ENCODE results near the gene MT1M.
"Not testable (repeated sequence)": the region's sequence is repeated elsewhere in the genome, so short reads cannot be mapped to it uniquely, and the experiment has no call there.

MT1M gene

DNA sequence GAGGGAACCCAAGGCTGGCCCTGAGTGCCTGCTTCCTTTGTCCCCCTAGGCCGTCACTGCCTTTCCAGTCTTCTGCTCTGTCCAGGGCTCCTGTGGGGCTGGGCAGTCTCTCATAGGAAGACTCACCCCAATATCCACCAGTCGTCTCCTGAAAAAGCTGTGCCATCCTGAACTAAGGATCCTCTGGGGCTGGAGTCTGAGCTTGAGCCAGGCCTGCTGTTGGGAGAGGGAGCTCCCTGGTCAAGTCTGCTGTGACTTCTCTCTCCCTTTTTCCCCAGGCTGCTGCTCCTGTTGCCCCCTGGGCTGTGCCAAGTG, 38.1 kb downstream of the MT1M start:
- Histone ChIP-seq H3K4me3 (no peak overlapping the region), H3K27ac (no peak overlapping the region), H4K20me1 (peaks cover 0 to 35% (median 9%) of the 10 kb centered on the region in 11 experiments; a peak in 12 of 22 replicates), H3K9me3 (replicated peaks in 1 of 11) (no peaks in the 10 kb centered on the region), H3K27me3 (peaks cover 82 to 97% (median 92%) of the 10 kb centered on the region in 11 experiments), H3K9ac (no peak overlapping the region), H3K4me1 (peaks cover 33 to 78% (median 55%) of the 10 kb centered on the region in 10 experiments), H3K36me3 (no peaks in the 10 kb centered on the region), H3K4me2 (peak overlapping the region in 3 of 11 experiments; percentile 41 to 67 (median 50); a peak in 3 of 22 replicates)
- no peak for TF ChIP-seq Cebpa-rat (IDR thresholded peaks at IDR 0.05)

DNA sequence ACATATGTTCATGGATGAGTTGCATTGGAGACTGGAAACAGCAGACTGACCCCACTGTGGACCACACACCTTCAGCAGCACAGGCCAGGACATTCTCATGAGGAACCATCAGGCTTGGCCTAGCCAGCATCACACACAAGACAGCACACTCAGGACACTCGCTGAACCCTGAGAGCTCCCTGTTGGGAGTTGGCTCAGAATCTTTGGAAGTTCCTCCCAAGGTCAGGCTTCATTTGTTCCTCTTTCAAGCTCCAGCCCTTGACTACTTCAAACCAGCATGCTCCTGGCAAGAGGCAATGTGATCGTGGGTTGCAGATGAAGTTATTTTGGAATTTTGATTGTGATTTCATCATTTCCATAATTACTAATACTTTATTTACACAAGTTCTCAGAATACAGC, 39.2 kb downstream of the MT1M start:
- not testable (repeated sequence) for H3K4me3 ChIP-seq; H3K9me3 ChIP-seq (replicated peaks in 1 of 11)

DNA sequence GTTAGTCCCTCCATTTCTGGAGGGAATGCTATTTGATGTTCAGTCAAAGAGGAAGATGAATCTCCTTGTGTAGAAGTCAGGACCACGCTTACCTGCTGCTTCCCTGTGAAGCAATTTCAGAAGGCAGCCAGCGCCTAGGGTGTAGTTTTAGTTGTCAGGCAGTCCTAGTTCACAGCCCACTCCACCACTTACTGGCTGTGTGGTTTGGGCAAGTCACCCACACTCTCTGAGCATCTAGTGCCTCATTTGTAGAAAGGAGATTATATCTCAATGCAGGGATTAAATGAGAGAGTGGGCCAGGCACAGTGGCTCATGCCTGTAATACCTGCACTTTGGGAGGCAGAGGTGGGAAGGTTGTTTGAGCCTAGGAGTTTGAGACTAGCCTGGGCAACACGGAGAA, 39.7 kb downstream of the MT1M start:
- not testable (repeated sequence) for H3K9me3 ChIP-seq (replicated peaks in 1 of 11); H3K27ac ChIP-seq; H3K4me3 ChIP-seq; H3K36me3 ChIP-seq; H3K9ac ChIP-seq
- Histone ChIP-seq H3K27me3 (peaks cover 82 to 97% (median 92%) of the 10 kb centered on the region in 11 experiments), H3K4me1 (peaks cover 42 to 90% (median 69%) of the 10 kb centered on the region in 10 experiments), H4K20me1 (peaks cover 0 to 34% (median 9%) of the 10 kb centered on the region in 11 experiments; a peak in 11 of 22 replicates), H3K4me2 (peak overlapping the region in 7 of 11 experiments; percentile 41 to 92 (median 85); a peak in 12 of 22 replicates)

More for the DNA sequence above, 39.2 kb downstream of the MT1M start:
- H3K27ac ChIP-seq, H3K36me3 ChIP-seq, H3K9ac ChIP-seq: not testable (repeated sequence)
- H3K4me1 ChIP-seq = peaks cover 42 to 89% (median 65%) of the 10 kb centered on the region in 10 experiments
- peaks cover 82 to 97% (median 92%) of the 10 kb centered on the region in 11 experiments for H3K27me3 ChIP-seq
- peak overlapping the region in 4 of 11 experiments; percentile 85 to 92 (median 88); a peak in 6 of 22 replicates for H3K4me2 ChIP-seq
- H4K20me1 ChIP-seq = peaks cover 0 to 35% (median 9%) of the 10 kb centered on the region in 11 experiments; a peak in 12 of 22 replicates

DNA sequence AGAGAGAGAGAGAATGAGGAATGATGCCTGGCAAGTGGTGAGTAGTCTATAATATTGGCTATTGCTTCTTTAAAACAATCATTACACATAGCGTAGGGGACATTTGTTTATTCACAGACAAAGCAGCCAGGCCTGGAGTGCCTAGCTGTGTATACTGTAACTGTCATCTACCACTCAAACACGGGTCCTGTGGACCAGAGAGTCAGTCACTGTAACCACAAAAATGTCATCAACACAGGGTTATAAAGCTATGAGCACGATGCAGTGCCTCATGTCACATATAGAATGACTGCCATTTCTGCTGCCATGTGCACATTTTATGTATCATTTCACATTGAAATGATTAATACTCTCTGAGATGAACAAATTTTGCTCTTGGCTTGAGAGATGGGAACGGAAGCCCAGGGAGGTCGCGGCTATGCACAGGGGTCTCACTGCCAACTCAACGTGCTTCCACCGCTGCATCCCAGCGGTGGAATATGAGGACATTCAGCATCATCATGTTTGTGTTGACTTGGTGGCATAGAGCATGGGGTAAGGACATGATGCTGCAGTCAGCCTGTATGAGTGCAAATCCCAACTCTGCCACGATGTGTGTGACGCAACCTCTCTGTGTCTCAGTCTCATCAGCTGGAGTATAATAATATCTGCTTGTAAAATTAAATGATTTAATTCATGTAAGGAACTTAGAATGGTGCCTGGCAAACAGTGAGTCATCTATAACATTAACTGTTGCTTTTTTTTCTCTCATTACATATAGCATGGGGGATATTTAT, 40.5 kb downstream of the MT1M start:
- Histone ChIP-seq H3K27ac (peak overlapping the region in 1 of 11 experiments; percentile 63; a peak in 1 of 22 replicates), H4K20me1 (peaks cover 0 to 32% (median 9%) of the 10 kb centered on the region in 11 experiments; a peak in 11 of 22 replicates), H3K27me3 (peaks cover 79 to 93% (median 88%) of the 10 kb centered on the region in 11 experiments), H3K4me2 (peak overlapping the region in 9 of 11 experiments; percentile 13 to 92 (median 46); a peak in 14 of 22 replicates), H3K4me3 (no peak overlapping the region), H3K36me3 (no peaks in the 10 kb centered on the region), H3K4me1 (peaks cover 36 to 86% (median 64%) of the 10 kb centered on the region in 10 experiments), H3K9me3 (replicated peaks in 1 of 11) (no peaks in the 10 kb centered on the region), H3K9ac (peak overlapping the region in 1 of 11 experiments; percentile 34; a peak in 1 of 22 replicates)
- TF ChIP-seq Cebpa-rat (IDR thresholded peaks at IDR 0.05) = peak in 4 of 11 experiments; percentile 39 to 82 (median 54); a peak in 5 of 22 replicates

DNA sequence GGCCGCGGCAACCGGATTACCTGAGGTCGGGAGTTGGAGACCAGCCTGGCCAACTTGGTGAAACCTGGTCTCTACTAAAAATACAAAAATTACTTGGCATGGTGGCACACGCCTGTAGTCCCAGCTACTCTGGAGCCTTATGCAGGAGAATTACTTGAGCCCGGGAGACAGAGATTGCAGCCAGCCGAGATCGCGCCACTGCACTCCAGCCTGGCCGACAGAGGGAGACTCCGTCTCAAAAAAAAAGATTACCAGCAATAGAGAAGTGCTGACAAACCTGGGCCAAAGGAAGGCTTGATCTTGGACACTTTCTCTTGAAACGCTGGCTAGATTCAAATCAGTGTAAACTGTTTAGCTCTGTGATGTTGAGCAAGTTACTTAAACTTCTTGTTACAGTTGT, 41.5 kb downstream of the MT1M start:
- H3K27me3 ChIP-seq = peaks cover 69 to 83% (median 78%) of the 10 kb centered on the region in 11 experiments
- H3K9ac ChIP-seq = peak overlapping the region in 2 of 11 experiments; percentile 51 to 56; a peak in 3 of 22 replicates
- H3K4me2 ChIP-seq = peak overlapping the region in 10 of 11 experiments; percentile 2 to 92 (median 51); a peak in 13 of 22 replicates
- TF ChIP-seq Cebpa-rat (IDR thresholded peaks at IDR 0.05) = no peak
- H4K20me1 ChIP-seq = peaks cover 0 to 23% (median 5%) of the 10 kb centered on the region in 11 experiments; a peak in 10 of 22 replicates
- no peaks in the 10 kb centered on the region for H3K36me3 ChIP-seq
- H3K27ac ChIP-seq = peak overlapping the region in 4 of 11 experiments; percentile 32 to 67 (median 62); a peak in 6 of 22 replicates
- H3K4me3 ChIP-seq = no peak overlapping the region; a peak in 2 of 20 replicates
- H3K4me1 ChIP-seq = peaks cover 31 to 76% (median 59%) of the 10 kb centered on the region in 10 experiments
- no peaks in the 10 kb centered on the region for H3K9me3 ChIP-seq (replicated peaks in 1 of 11)

DNA sequence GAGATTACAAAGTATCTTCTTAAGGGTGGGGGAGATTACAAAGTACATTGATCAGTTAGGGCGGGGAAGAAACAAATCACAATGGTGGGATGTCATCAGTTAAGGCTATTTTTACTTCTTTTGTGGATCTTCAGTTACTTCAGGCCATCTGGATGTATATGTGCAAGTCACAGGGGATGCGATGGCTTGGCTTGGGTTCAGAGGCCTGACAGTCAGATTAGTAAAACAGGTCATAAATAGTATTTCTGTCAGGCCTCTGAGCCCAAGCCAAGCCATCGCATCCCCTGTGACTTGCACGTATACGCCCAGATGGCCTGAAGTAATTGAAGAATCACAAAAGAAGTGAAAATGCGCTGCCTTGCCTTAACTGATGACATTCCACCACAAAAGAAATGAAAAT, 42.1 kb downstream of the MT1M start:
- Histone ChIP-seq H3K27me3 (peaks cover 62 to 77% (median 72%) of the 10 kb centered on the region in 11 experiments), H3K9ac (peak overlapping the region in 3 of 11 experiments; percentile 63 to 80 (median 73); a peak in 6 of 22 replicates), H3K4me1 (peaks cover 25 to 70% (median 54%) of the 10 kb centered on the region in 10 experiments), H3K4me2 (peak overlapping the region in 8 of 11 experiments; percentile 82 to 97 (median 88); a peak in 15 of 22 replicates), H3K27ac (peak overlapping the region in 4 of 11 experiments; percentile 32 to 85 (median 68); a peak in 5 of 22 replicates), H3K4me3 (peak overlapping the region in 1 of 10 experiments; percentile 50; a peak in 2 of 20 replicates), H4K20me1 (peaks cover 0 to 17% (median 2%) of the 10 kb centered on the region in 11 experiments; a peak in 10 of 22 replicates)
- H3K9me3 ChIP-seq (replicated peaks in 1 of 11); H3K36me3 ChIP-seq: not testable (repeated sequence)

DNA sequence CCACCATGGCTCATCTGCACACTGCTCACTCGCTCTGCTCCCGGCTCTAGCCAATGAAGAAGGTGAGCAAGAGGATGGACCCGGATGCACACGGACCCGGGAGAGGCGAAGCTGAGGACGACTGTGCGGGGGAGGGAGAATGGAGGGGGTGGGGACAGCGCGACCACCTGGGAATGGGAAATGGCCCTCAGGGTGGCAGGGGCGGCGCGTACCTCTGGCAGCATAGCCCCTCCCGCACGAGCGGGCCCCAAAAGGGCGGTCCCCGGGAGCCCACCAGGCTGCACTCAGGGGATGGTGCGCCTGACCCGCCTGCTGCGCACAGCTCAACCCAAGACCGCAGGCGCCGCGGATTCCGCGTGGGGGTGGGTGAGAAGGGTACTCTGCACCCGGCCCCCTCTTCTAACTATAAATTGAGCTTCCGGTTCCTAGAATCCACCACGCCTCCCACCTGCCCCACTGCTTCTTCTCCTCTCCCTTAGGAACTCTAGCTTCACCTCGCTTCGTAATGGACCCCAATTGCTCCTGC, 43.3 kb downstream of the MT1M start:
- Histone ChIP-seq H3K27me3 (peaks cover 51 to 65% (median 60%) of the 10 kb centered on the region in 11 experiments), H3K36me3 (no peaks in the 10 kb centered on the region), H3K4me2 (peak overlapping the region; percentile 82 to 97 (median 89)), H4K20me1 (peaks cover 0 to 5% (median 0%) of the 10 kb centered on the region in 11 experiments; a peak in 2 of 22 replicates), H3K9ac (peak overlapping the region in 8 of 11 experiments; percentile 2 to 80 (median 55); a peak in 13 of 22 replicates), H3K4me3 (peak overlapping the region; percentile 45 to 67 (median 54)), H3K4me1 (peaks cover 15 to 61% (median 50%) of the 10 kb centered on the region in 10 experiments), H3K9me3 (replicated peaks in 1 of 11) (no peaks in the 10 kb centered on the region), H3K27ac (peak overlapping the region in 5 of 11 experiments; percentile 2 to 85 (median 65); a peak in 7 of 22 replicates)
- TF ChIP-seq Cebpa-rat (IDR thresholded peaks at IDR 0.05) = no peak

DNA sequence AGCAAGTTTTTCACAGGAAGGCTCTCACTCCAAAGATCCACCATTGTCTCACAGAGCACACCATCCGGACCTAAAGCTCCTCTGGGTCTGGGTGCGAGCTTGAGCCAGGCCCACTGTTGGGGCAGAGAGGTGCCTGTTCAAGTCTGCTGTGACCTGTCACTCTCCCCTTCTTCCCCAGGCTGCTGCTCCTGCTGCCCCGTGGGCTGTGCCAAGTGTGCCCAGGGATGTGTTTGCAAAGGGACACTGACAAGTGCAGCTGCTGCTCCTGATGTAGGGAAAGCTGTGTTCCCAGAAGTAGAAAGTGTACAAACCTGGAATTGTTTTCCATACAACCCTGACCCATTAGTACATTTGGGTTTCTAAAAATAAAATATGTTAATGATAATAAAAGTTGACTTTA, 45.0 kb downstream of the MT1M start:
- H3K4me1 ChIP-seq = peaks cover 22 to 65% (median 56%) of the 10 kb centered on the region in 10 experiments
- no peak overlapping the region for H3K9ac ChIP-seq
- no peaks in the 10 kb centered on the region for H4K20me1 ChIP-seq
- TF ChIP-seq Cebpa-rat (IDR thresholded peaks at IDR 0.05) = no peak
- H3K9me3 ChIP-seq (replicated peaks in 1 of 11) = no peaks in the 10 kb centered on the region
- H3K27ac ChIP-seq = no peak overlapping the region
- H3K4me2 ChIP-seq = peak overlapping the region in 4 of 11 experiments; percentile 85 to 92 (median 88); a peak in 3 of 22 replicates
- H3K4me3 ChIP-seq = no peak overlapping the region
- no peaks in the 10 kb centered on the region for H3K36me3 ChIP-seq
- peaks cover 33 to 48% (median 43%) of the 10 kb centered on the region in 11 experiments for H3K27me3 ChIP-seq
